GM19351 (cell line): ENCODE data around the gene SPEM1.

Source experiments
- ATAC-seq: cut with Tn5 transposase; IDR thresholded peaks from one replicate; pipeline ENCODE4 v1.9.1; 2021; ENCODE audit warnings: mild to moderate bottlenecking, moderate library complexity; ENCODE audit not compliant: unreplicated experiment

SPEM1 gene

DNA sequence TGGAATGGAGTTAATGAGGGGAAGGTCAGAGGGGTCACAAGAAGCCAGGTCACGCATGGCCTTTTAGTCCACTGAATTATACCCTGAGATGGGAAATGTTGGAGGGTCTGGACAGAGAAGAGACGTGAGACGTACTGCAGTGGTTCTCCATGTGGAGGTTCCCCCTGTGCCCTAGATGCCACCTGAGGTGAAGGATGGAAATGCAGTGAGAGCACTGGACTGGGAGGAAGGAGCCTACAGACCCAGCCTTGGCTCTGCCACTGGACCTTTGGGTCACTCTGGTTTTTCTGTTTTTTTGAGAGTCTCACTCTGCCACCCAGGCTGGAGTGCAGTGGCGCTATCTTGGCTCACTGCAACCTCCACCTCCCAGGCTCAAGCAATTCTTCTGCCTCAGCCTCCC, 24.0 kb upstream of the SPEM1 start:
- no peak for ATAC-seq

DNA sequence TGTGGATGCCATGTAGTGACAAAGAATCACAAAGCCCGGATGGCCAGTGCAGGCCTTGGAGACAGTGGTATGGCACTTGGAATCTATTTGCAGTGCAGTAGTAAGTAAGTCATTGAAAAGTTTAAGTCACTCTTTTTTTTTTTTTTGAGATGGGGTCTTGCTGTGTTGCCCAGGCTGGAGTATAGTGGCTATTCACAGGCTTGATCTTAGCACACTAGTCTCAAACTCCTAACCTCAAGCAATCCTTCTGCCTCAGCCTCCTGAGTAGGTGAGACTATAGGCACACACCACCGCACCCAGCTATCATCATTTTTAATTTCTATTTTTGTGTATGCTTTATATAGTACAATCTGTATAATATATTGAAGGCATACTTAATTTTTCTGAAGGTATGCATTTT, 21.5 kb upstream of the SPEM1 start:
- ATAC-seq: no peak

DNA sequence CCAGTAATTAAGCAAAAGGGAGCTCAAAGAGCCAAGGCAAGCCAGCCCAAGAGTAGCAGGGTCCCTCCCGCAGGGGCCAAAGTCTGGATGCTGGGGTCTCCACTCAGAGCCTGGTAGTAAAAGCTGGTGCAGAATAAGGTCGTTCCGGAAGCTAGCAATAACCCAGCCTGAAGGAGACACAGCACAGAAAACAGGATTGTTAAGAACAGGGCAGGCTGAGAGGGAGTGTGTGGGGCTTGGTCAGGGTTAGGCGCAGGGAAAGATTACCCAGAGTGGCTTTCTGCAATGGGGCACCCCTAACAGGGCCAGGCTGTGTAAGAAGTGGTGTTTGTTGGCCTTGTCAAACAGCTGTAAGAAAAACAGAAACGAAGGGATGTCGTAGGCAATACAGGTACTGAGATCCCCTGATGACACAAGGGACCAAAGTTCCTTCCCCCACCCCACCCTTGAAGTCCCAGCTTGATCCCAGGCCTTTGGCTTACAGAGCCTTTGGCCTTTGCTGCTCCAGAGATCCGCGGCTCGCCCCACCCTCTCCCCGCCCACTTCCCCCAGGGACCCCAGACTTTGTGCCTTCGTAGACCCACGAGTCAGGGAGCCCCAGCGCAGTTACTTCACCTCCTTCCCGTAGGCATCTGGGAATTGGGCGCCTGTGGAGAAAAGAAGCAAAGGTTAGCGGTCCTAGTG, 16.9 kb upstream of the SPEM1 start:
- no peak for ATAC-seq

DNA sequence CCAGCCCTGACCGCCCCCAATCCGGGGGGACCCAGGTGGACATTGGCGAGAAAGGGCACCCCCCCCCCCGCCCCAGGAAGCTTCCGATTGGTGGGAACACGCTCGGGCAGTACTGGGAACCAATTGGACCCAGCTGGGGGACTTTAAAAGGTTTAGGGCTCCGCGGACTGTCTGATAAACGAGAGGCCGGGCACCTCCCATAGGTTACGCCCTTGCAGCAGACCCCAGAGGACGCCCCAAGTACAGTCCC, 16.5 kb upstream of the SPEM1 start:
- peak; percentile 19 for ATAC-seq

DNA sequence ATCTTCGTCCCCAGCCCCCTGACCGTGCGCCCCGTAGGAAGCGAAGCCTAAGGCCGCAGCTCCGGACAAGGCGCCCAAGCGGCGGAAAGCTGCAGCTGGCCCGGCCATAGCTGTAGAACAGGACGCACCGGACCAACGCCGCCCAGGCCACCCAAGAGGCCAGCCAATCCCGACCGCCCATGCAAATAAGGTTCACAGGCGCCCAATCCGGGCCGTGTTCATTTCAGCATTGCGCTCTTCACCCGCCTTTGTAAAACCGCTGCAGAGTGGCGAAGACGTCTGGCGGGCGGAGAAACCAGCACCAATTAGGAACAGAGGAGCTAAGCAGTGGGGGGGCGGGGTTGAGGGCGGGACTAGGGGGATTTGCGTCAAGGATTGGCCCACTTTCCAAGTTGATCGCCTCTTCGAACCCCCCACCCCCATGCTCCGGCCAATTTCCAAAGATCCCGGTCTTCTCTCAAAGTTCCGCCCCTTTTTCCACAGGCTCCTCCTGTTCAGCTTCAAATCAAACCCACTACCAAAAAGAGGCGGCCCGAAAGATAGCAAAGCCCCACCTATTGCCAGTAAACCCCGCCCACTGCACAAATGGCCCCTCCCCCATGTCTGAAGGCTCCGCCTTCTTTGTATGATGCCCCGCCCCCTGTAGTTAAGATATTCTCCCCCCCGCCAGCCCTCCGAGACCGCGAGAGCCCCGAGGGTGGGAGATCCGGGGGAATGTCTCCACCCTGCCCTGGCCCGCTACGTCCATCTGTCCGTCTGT, 16.0 kb upstream of the SPEM1 start, which contains the start of gene TMEM256:
Gene TMEM256, minus strand, starts transcription at position 121 of the 760 bp plus-strand sequence. Its CDS starts 13 bp downstream, at position 108.
- peak; percentile 95 for ATAC-seq

DNA sequence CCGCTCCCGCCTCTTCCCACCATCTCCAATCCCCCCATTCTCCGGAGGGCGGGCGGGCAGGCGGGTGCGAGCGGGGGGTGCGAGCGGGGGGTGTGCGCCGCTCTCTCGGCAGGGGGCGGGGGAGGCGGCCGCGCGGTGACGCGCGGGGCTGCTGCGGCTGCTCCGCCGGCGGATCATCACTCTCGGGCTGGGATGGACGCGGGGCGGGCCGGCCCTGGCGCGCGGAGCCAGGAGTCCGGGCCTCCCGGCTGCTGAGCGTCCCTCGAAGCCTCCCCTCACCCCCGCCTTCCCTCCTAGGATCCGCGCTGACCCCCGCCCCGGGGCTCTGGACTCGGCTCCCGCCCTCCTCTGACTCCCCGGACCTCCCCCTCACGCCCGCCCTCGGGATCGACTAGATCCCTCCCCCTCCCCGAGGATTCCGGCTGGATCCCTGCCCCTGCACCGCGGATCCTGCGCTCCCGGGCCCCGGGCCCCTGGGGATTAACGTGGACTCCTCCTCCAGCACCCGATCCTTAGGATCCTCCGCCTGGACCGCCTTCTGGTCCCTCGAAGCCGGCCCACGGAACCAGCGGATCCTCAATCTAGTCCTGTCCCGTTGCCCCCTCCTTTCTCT, 15.3 kb upstream of the SPEM1 start:
- peak; percentile 15 for ATAC-seq

DNA sequence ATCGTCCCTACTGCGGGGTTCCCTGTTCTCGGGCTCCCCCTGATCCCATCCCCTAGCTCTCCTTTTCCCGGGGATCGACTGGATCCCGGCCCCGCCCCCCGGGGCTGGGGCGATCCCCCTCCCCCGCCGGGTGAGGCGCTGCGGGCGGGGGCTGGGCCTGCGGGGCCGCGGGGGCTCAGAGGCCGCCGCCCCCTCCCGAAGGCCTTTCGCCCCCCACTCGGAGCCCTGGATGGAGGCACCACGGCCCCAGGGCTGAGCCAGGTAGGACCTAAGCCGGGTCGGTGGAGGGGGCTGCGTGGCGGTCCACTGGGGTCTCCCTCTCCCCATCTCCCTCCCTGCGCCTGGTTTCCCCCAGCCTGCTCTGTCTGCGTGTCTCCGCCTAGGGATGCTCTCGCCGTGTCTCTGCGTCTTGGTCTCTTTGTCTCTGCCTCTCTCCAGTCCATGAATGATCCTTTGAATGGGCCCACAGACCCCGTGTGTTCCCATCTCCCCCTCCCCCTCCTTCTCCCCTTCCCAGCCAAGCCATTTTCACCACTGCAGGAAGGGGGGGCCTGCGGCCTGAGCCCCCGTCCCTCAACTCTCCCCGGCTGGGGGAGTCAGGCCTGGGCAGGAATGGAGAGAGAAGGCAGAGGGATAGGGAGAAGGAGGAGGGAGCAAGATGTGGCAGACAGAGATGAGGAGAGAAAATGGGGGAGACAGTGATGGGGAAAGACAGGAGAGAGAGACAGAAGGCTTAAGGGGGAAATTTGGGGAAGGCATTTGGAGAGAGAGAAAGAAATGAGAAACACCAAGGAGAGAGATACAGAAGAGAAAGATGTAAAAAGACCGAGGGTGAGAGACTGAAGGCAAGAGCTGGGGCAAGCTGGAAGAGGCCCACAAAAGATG, 14.5 kb upstream of the SPEM1 start:
- ATAC-seq: no peak

DNA sequence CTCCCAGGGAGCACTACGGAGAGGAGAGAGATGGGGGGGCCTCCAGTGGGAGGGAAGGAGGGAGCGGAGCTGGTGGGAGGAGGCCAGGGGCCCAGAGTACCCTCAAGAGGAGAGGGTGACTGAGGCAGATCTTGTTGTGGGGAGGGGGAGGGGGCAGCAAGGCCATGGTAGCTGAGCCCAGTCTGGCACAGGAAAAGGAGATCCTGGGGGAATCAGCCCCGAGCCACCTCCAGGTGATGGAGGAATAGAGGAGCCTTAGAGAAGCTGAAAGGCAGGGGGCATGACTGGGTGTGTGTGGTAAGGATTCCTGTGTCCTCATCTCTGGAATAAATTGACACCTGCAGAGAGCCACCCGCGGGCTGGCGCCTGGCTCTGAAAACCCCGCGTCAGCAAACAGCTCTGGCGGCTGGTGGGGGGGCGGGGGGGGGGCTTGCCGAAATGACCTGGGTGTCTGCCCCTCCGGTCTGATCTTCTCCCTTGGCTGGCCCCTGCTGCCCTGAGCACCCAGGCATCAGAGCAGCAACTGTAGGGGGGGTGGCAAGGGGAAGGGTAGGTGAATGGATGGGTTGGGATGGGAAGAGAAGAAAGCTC, 13.8 kb upstream of the SPEM1 start:
- no peak for ATAC-seq

DNA sequence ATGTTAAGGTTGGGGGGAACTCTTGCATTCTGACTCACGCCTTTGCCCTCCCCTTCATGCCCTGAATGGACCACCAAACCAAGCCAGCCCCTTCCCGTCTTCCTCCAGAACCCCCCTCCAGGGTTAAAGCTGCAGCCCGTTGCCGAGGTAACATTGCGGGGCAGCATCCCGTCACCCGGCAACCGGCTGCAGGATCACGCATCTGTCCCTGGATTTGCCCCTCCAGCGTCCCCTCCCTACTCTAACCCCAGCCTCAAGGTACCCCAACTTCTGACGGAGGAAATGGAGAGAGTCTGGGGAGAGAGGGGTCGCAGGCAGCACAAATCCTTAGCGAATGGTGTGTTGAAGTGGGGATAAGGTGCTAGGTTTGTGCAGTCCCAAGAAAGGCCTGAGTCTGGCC, 13.0 kb upstream of the SPEM1 start:
- ATAC-seq: no peak

DNA sequence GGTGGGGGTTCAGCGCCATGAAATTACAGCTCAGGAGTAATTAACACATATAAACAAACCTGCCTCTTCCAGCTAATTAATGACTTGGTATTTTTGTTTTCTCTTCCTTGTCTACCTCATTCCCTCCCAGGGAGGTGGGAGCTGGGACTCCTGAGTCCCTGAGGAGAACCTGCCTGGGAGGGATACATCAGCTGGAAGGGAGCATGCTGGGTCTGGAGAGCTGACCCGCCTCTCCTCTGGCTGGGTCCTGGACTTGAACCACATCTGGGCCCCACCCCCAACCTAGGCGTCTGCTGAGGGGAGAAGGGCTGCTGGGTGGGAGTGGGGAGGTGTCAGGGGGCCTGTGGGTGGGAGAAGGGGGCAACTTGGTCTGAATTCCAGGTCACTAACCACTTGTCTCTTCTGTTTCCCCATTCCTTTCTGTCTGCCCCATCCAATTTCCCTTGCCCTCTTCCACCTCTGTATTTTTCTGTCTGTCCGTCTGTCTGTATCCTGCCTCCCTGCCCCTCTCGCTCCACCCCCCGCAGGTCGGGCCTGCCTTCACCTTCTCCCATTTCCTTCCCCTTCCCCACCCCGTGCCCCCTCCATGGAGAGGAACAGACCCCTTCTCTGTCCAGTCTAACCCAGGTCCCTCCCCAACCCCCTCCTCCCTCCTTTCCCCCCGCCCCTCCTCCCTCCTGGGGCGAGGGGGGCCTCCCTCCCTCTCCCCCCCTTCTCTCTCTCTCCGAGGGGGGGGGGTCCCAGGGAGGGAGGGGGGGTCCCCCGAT, 12.5 kb upstream of the SPEM1 start, which contains the start of gene NLGN2:
Gene NLGN2, plus strand, starts transcription at position 361 of the 767 bp plus-strand sequence. CDS start 411 bp downstream, outside the sequence.
- no peak for ATAC-seq

DNA sequence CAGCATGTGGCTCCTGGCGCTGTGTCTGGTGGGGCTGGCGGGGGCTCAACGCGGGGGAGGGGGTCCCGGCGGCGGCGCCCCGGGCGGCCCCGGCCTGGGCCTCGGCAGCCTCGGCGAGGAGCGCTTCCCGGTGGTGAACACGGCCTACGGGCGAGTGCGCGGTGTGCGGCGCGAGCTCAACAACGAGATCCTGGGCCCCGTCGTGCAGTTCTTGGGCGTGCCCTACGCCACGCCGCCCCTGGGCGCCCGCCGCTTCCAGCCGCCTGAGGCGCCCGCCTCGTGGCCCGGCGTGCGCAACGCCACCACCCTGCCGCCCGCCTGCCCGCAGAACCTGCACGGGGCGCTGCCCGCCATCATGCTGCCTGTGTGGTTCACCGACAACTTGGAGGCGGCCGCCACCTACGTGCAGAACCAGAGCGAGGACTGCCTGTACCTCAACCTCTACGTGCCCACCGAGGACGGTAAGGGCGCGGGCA, 11.8 kb upstream of the SPEM1 start:
- ATAC-seq: no peak

DNA sequence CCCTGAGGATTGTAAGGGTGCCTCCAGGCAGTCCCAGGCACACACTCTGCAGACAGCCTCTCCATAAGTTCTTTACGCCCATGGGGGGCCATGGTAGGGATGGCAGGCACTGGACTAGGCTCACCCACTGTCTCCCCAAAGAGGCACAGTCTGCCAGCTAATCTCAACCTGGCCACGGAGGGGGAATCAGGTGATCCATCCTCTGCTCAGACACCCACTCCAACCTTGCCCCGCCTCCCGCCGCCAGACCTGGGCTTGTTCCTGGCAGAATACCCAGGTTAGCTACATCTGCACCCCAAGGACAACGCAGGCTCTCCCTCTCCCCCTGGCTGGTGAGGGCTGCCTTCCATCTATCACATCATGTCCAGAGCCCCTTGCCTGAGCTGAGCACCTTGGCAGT, 11.3 kb upstream of the SPEM1 start:
- no peak for ATAC-seq

DNA sequence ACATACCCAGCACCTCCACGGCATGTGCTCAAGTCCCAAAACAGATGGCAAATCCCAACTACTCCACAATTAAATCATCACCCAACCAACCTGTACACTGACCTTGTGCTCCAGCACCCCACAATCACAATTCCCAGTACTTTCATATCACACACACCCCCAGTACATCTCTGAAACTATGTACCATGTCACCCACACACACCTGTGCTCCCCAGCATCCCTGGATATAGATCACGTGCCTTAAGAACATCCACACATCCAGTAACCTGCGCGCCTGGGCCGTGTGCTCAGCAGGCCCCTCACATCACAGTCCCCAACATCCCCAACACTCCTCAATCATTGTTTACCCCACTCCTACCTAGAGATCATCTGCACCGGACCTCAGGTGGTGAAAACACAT, 10.4 kb upstream of the SPEM1 start:
- no peak for ATAC-seq

DNA sequence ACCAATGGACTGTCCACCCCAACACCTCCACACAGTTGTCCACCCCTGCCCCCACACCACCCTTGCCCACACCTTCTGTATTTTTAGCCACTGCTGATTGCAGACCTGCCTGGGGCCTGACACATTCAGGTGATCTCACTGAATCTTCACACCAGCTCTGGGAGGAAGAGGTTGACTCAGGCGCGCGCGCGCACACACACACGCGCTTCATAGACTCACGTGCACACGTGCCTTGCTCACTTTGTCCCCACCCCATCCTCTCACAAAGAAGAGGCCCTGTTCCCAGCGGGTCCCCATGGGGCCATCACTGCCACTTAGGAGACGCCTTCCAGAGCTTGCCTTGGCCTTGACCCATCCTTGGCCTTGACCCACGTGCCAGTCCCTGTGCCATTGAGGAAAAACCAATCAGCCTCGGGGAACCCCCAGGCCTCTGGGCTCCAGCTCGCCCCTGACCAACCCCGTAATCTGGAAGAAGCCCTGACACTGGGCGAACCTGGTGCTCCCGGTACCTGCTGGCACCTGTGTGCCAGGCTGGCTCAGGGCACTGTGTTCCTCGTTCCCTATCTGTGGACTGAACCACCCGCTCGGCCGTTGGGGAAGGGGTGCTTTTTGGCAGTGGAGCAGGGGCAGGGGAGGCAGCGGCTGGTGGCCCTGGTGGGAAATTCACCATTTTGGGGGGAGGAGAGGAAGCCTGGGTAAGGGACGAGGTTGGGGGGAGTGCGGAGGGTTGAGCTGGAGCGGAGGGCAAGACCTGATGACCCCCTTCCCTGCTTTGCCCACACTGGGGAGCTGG, 9.3 kb upstream of the SPEM1 start:
- ATAC-seq: no peak

DNA sequence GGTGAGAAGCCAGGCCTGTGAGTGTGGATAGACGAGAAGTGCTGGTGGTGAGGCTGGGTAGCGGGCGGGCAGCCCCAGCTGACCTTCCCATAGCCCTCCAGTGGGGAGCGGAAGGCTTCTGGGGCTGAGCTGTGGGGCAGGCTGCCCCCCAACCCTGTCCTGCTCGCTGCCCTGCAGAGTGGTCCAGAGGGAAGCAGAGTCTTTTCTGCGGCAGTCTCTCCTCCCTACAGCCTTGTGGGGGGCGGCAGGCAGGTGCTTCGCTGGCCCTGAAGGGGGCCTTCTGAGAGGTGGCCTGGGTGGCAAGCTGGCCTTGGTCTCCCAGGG, 8.7 kb upstream of the SPEM1 start:
- no peak for ATAC-seq

DNA sequence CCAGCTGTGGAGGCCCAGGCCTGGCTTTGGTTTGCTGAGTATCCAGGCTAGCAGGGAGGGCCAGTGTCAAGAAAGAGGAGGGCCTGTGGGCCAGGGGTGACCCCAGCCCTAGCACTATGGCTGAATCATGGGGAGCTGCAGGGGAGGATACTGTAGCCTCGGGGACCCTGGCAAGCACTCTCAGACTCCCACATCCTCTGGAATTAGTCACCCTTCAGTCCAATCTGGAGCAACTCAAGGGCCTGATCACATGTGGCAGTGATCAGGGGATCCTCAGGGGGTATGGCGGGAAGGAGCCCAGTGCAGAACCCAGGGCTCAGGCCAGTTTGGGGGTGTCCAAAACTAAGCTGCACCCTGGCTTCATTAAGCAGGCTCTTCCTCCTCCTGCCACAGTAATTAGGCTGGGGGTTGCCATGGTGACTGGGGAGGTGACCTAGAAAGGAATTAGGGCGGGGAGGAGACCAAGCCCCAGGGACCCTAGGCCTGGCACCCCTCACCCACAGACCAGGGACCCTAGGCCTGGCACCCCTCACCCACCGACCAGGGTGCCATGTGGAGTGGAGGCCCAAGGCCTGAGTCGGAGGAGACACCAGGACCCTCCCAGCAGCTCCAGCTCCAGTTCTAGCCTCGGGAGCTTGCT, 6.7 kb upstream of the SPEM1 start:
- ATAC-seq: no peak

DNA sequence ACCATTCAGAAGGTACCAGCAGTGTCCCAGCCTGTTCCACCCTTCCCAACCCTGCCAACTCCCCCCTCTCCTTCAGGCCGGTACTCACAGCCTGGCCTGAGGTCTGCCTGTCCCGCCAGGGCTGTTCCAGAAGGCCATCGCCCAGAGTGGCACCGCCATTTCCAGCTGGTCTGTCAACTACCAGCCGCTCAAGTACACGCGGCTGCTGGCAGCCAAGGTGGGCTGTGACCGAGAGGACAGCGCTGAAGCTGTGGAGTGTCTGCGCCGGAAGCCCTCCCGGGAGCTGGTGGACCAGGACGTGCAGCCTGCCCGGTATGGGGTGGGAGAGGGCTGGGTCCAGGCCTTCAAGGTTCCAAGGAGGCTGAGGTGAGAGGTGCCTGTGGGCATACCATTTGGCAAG, 5.3 kb upstream of the SPEM1 start:
- ATAC-seq: no peak

DNA sequence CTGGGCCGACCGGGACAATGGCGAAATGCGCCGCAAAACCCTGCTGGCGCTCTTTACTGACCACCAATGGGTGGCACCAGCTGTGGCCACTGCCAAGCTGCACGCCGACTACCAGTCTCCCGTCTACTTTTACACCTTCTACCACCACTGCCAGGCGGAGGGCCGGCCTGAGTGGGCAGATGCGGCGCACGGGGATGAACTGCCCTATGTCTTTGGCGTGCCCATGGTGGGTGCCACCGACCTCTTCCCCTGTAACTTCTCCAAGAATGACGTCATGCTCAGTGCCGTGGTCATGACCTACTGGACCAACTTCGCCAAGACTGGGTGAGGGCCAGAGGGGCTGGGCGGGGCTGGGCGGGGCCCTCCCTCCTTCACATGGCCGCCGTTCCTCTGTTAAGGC, 4.3 kb upstream of the SPEM1 start:
- no peak for ATAC-seq

DNA sequence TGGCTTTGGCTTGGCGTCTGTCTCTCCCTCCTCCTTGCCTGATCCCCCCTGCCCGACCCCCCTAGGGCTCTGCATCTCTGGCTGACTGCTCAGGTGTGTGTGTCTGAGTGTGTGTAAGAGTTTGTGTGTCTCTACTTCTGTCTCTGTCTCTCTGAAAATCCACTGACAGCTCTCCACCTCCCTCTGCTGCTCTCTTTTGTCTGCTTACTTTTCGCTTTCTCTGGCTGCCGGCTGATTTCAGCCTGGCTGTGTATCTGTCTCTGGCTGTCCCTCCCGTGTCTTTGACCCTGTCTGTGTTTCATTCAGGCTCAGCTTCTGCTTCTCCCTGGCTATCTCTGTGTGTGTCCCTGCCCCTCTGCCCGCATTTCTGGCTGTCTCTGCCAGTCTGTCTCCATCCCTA, 3.8 kb upstream of the SPEM1 start:
- no peak for ATAC-seq
